Ovary (tissue), 3 donors: Measurements from ENCODE around the gene PACS2.

Experiments used
- EP300 ChIP-seq: sonication (generic); formaldehyde crosslinking; IDR thresholded peaks from one replicate; pipeline ENCODE4 v1.6.1; 2017; ENCODE audit warnings: antibody characterized with exemption
- TF ChIP-seq, protein P1 (sequence below), 3 donors: fragments of 450-650 bp in 2 of 3; fragments of 200-600 bp in 1 of 3; IDR thresholded peaks; one replicate each; pipeline versions ENCODE4 v1.5.1 to v1.8.0; 2016 to 2022; ENCODE audit warnings: antibody characterized with exemption in 3 of 3, mild to moderate bottlenecking in 1 of 3
- donor health status: DM: no; HTN: no; CAD: no.

- TF ChIP-seq, protein P1, sequence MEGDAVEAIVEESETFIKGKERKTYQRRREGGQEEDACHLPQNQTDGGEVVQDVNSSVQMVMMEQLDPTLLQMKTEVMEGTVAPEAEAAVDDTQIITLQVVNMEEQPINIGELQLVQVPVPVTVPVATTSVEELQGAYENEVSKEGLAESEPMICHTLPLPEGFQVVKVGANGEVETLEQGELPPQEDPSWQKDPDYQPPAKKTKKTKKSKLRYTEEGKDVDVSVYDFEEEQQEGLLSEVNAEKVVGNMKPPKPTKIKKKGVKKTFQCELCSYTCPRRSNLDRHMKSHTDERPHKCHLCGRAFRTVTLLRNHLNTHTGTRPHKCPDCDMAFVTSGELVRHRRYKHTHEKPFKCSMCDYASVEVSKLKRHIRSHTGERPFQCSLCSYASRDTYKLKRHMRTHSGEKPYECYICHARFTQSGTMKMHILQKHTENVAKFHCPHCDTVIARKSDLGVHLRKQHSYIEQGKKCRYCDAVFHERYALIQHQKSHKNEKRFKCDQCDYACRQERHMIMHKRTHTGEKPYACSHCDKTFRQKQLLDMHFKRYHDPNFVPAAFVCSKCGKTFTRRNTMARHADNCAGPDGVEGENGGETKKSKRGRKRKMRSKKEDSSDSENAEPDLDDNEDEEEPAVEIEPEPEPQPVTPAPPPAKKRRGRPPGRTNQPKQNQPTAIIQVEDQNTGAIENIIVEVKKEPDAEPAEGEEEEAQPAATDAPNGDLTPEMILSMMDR (IDR thresholded peaks at IDR 0.05), result no peak
- no peak for TF ChIP-seq EP300
These were observed 18.5 kb downstream of the PACS2 start for GRCh38 chr14:105333020-105333490.
